GM10248 (cell line): ENCODE results near the gene AKR7A2.

Experiments
- CTCF ChIA-PET: fragments of 300-600 bp; sonication (Branson Sonifier 250); formaldehyde crosslinking; extraction: SDS; loops from one replicate; lab custom pipeline; 2021; ENCODE audit warnings: antibody characterized with exemption; lab: Yijun Ruan, JAX
- POLR2A ChIA-PET: fragments of 350-650 bp; sonication (Branson Sonifier 250); formaldehyde crosslinking; extraction: SDS; loops from one replicate; lab custom pipeline; 2020; ENCODE audit warnings: antibody characterized with exemption; lab: Yijun Ruan, JAX
- DNase-seq: peaks from one replicate; pipeline ENCODE4 v3.0.0; 2012; ENCODE audit errors: extremely low spot score
- CTCF ChIP-seq: IDR thresholded peaks from 2 replicates; pipeline ENCODE4 v1.5.1; 2012; ENCODE audit warnings: mild to moderate bottlenecking, low read depth; ENCODE audit errors: extremely low read depth, missing control alignments, control extremely low read depth

The AKR7A2 gene

DNA sequence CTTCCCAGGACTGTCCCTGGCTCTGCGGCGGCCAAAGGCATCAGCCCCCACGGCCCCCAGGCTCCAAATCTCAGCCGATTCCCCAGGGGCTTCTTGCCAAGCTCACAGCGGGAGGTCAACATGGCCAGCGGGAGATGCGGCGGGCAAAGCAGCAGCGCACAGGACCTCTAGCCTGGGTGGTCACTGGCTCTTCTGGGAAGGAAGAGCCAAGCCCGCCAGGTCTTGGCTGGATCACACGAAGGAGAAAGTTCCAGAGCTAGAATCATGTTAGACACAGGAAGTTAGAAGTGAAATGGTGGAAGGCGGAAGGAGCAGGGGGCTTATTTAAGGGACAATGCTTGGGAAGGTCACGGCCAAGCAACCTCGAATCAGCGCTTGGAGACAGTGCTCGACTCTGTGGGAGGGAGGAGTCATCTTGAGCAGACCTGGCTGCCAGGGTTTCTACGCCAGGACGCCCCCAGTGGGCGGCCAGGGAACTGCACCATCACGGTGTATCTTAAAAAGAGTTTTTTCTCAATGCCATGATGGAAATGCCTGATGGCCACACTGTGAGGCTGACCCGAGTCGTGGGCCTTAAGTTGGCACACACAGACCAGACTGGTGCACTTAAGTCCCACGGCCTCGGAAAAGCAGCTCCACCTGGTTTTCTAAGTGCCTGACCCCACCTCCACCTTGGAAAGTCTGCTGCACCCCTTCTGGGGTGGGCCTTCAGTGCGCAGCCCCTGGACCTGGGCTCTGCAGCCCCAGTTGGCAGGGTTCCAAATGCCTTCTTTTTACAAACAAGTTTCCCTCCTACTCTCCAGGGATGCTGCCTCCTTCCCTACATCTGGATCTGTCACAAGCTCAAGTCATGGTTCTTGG, 29.5 kb upstream of the AKR7A2 start:
- peak; percentile 82 for TF ChIP-seq CTCF
- ChIA-PET POLR2A (no interaction called here), CTCF (interaction anchor here (0.8 to 4.8 kb wide), 22 partner anchors 8 to 311 kb away, joined by 3 to 24 read pairs (median 5); partner anchors contain the start of genes AKR7A2 and SLC66A1)
- peak; percentile 89 for DNase-seq

GRCh38 chr1:19340387-19340937, 28.5 kb upstream of the AKR7A2 start:
- ChIA-PET POLR2A (no interaction called here), CTCF (interaction anchor here (0.7 to 4.8 kb wide), 9 partner anchors 9 to 312 kb away, joined by 3 to 24 read pairs (median 5); partner anchors contain the start of genes AKR7A2 and SLC66A1)
- no peak for TF ChIP-seq CTCF
- no peak for DNase-seq

DNA sequence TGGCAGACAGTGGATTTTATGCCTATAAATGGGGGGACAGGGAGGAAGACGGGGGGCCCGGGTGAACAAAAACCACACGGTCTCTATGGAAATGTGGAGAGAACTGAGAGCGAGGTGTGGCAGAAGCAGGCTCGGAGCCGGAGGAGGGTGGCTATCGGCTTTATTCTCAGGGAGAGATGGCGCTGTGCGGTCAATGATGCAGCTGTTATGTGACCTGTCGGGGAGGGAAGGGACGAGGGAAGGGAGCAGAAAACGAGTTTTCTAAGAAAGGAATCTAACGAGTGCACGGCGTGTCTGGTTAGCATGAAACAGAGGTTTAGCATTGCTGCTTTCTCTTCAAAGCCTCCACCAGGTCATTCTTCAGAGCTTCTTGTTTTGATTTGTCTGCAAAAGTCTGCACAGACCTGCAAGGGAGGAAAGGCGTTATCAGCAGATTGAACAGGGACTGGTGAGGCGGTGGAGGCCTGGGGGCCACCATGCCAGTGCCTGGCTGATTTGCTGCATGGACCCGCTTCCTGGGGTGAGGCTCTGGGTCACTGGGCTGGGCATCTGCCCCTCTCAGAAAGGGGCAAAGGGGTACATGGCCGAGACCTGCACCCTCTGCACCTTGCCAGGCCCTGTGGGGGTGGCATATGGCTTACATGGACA, 27.4 kb upstream of the AKR7A2 start:
- ChIA-PET CTCF (no interaction called here), POLR2A (no interaction called here)
- no peak for DNase-seq
- no peak for TF ChIP-seq CTCF

GRCh38 chr1:19338323-19338762, 26.4 kb upstream of the AKR7A2 start:
- DNase-seq, result no peak

DNA sequence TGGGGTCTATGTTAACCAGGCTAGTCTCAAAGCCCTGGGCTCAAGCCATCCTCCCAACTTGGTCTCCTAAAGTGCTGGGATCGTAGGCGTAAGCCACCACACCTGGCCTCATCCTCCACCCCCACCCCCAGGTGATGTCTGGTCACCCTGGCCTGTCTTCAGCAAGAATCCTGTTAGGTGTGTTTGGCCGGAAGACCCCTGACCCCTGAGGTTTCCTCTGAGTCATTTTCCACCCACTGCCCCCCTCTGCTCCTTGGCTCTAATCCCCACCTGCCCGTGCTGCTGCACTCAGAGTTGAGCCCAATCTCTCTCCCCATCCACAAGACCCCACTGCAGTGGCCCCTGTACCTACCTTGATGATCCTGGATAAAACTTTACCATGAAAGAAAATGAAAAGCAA, 25.3 kb upstream of the AKR7A2 start:
- no peak for DNase-seq
- CTCF ChIA-PET, result no interaction called here
- POLR2A ChIA-PET, result no interaction called here
- no peak for TF ChIP-seq CTCF

More at GRCh38 chr1:19338323-19338762, 26.4 kb upstream of the AKR7A2 start:
- CTCF ChIA-PET, result no interaction called here
- no peak for TF ChIP-seq CTCF
- POLR2A ChIA-PET, result interaction anchor here (0.6 kb wide), 1 partner anchor 18 kb away, joined by 7 read pairs; no protein-coding TSS in a partner anchor

- POLR2A ChIA-PET, result no interaction called here
- CTCF ChIA-PET, result no interaction called here
- no peak for DNase-seq
- no peak for TF ChIP-seq CTCF
These were observed 24.6 kb upstream of the AKR7A2 start for GRCh38 chr1:19336543-19336942.
